OCI-LY1 (cell line): ENCODE data around the gene SLC25A4.
A peak's percentile ranks its signal among the peaks of the same experiment; 100 is the strongest.

Experiments
- H2AFZ ChIP-seq: fragments of 200-600 bp; sonication (generic), shearing (Covaris generic); 2 replicates; pipeline ENCODE4 v1.6.0; 2014; ENCODE audit warnings: antibody characterized with exemption, mild to moderate bottlenecking, low read length
- H3F3A ChIP-seq: fragments of 200-600 bp; sonication (generic), shearing (Covaris generic); 2 replicates; pipeline ENCODE4 v1.6.0; 2014; ENCODE audit warnings: mild to moderate bottlenecking, antibody characterized with exemption, low read length, moderate library complexity; ENCODE audit not compliant: insufficient read depth
- H3K27ac ChIP-seq: fragments of 200-600 bp; sonication (generic); 2 replicates; pipeline ENCODE4 v1.5.1; 2014; ENCODE audit warnings: low read length, mixed run types, mild to moderate bottlenecking, low read depth; ENCODE audit not compliant: poor library complexity, severe bottlenecking
- H3K27me3 ChIP-seq: fragments of 200-600 bp; sonication (generic); 2 replicates; pipeline ENCODE4 v1.6.0; 2014; ENCODE audit warnings: antibody characterized with exemption, mild to moderate bottlenecking, low read length, moderate library complexity; ENCODE audit not compliant: insufficient read depth
- H3K36me3 ChIP-seq: fragments of 200-600 bp; sonication (generic); 2 replicates; pipeline ENCODE4 v1.6.1; 2014; ENCODE audit warnings: mild to moderate bottlenecking, antibody characterized with exemption, low read length, moderate library complexity, mixed read lengths; ENCODE audit not compliant: insufficient read depth
- H3K4me1 ChIP-seq: fragments of 200-600 bp; sonication (generic); 2 replicates; pipeline ENCODE4 v1.5.1; 2014; ENCODE audit warnings: mild to moderate bottlenecking, low read length, moderate library complexity; ENCODE audit not compliant: insufficient read depth, severe bottlenecking
- H3K4me2 ChIP-seq: fragments of 200-600 bp; sonication (generic), shearing (Covaris generic); 2 replicates; pipeline ENCODE4 v1.6.1; 2014; ENCODE audit warnings: low read length
- H3K4me3 ChIP-seq: fragments of 200-600 bp; sonication (generic); 2 replicates; pipeline ENCODE4 v1.5.1; 2014; ENCODE audit warnings: low read length, low read depth, mild to moderate bottlenecking, mixed read lengths; ENCODE audit not compliant: poor library complexity, severe bottlenecking
- H3K79me2 ChIP-seq: fragments of 200-600 bp; shearing (Covaris generic); 2 replicates; pipeline ENCODE4 v1.6.1; 2016; ENCODE audit warnings: mixed run types, low read length, mixed read lengths; ENCODE audit not compliant: insufficient read depth
- H3K9ac ChIP-seq: fragments of 200-600 bp; sonication (generic), shearing (Covaris generic); 2 replicates; pipeline ENCODE4 v1.6.1; 2014; ENCODE audit warnings: mild to moderate bottlenecking, low read length, mixed read lengths
- H3K9me2 ChIP-seq: fragments of 200-600 bp; sonication (generic), shearing (Covaris generic); 2 replicates; pipeline ENCODE4 v1.6.1; 2014; ENCODE audit warnings: low read depth, mild to moderate bottlenecking, low read length, mixed read lengths
- H3K9me3 ChIP-seq: fragments of 200-600 bp; shearing (Covaris generic); 2 replicates; pipeline ENCODE4 v1.6.1; 2014; ENCODE audit warnings: low read length, mixed read lengths
- H4K20me1 ChIP-seq: fragments of 200-600 bp; sonication (generic), shearing (Covaris generic); 2 replicates; pipeline ENCODE4 v1.6.0; 2016; ENCODE audit warnings: mild to moderate bottlenecking, low read length; ENCODE audit not compliant: insufficient read depth
- CTCF ChIP-seq: fragments of 200-600 bp; sonication (generic), shearing (Covaris generic); IDR thresholded peaks from 2 replicates; pipeline ENCODE4 v1.5.1; 2017; ENCODE audit warnings: mild to moderate bottlenecking, antibody characterized with exemption, low read length, moderate library complexity, mixed read lengths
- EZH2 ChIP-seq: fragments of 200-600 bp; sonication (generic), shearing (Covaris generic); IDR thresholded peaks from 2 replicates; pipeline ENCODE4 v1.8.0; 2017; ENCODE audit warnings: borderline replicate concordance, mixed run types, mild to moderate bottlenecking, antibody characterized with exemption, low read length, moderate library complexity, mixed read lengths

SLC25A4 gene

GRCh38 chr4:185142912-185143600, at the start of gene SLC25A4:
SLC25A4 (plus strand) TSS chr4:185143266; CDS start chr4:185143373, 107 bp downstream.
- peak; percentile 43 for TF ChIP-seq CTCF
- TF ChIP-seq EZH2, result no peak
- peak within 1 kb of the TSS; percentile 80 for H3K4me3 ChIP-seq
- H3K9me3 ChIP-seq, result no peaks in the 10 kb centered on the region
- H3K9me2 ChIP-seq, result no peaks in the 10 kb centered on the region
- H3F3A ChIP-seq, result no peaks in the 10 kb centered on the region
- peak within 1 kb of the TSS; percentile 66 for H3K9ac ChIP-seq
- H3K27me3 ChIP-seq, result no peaks in the 10 kb centered on the region
- H3K4me2 ChIP-seq, result peak within 1 kb of the TSS; percentile 82
- peaks cover 19% of the 10 kb centered on the region for H3K4me1 ChIP-seq
- H3K79me2 ChIP-seq, result peaks cover 7% of the 10 kb centered on the region; the same call in 1 of the 2 replicates
- H3K27ac ChIP-seq, result no peak within 1 kb of the TSS
- H3K36me3 ChIP-seq, result peaks cover 30% of the 10 kb centered on the region; the same call in 1 of the 2 replicates
- H4K20me1 ChIP-seq, result no peaks in the 10 kb centered on the region
- H2AFZ ChIP-seq, result peak within 1 kb of the TSS; percentile 36

GRCh38 chr4:185093603-185094002, 49.5 kb upstream of the SLC25A4 start:
- no peaks in the 10 kb centered on the region for H3K9me2 ChIP-seq
- H3K36me3 ChIP-seq, result no peaks in the 10 kb centered on the region
- no peak overlapping the region for H2AFZ ChIP-seq
- H3K27ac ChIP-seq, result no peak overlapping the region
- TF ChIP-seq EZH2, result no peak
- no peak for TF ChIP-seq CTCF
- no peak overlapping the region for H3K4me2 ChIP-seq
- no peaks in the 10 kb centered on the region for H4K20me1 ChIP-seq
- no peaks in the 10 kb centered on the region for H3K9me3 ChIP-seq
- H3K9ac ChIP-seq, result no peak overlapping the region
- no peak overlapping the region for H3K4me3 ChIP-seq
- no peaks in the 10 kb centered on the region for H3K4me1 ChIP-seq
- H3K79me2 ChIP-seq, result no peaks in the 10 kb centered on the region
- no peaks in the 10 kb centered on the region for H3K27me3 ChIP-seq
- H3F3A ChIP-seq, result no peaks in the 10 kb centered on the region

GRCh38 chr4:185096032-185096653, 46.9 kb upstream of the SLC25A4 start:
- no peaks in the 10 kb centered on the region for H3K4me1 ChIP-seq
- no peak overlapping the region for H3K4me2 ChIP-seq
- no peaks in the 10 kb centered on the region for H3K9me3 ChIP-seq
- no peaks in the 10 kb centered on the region for H3K79me2 ChIP-seq
- H3K4me3 ChIP-seq, result no peak overlapping the region
- no peaks in the 10 kb centered on the region for H3F3A ChIP-seq
- H3K36me3 ChIP-seq, result no peaks in the 10 kb centered on the region
- no peaks in the 10 kb centered on the region for H3K9me2 ChIP-seq
- no peak overlapping the region for H3K9ac ChIP-seq
- no peak overlapping the region for H3K27ac ChIP-seq
- TF ChIP-seq CTCF (peak; percentile 70), EZH2 (no peak)
- H2AFZ ChIP-seq, result no peak overlapping the region
- H4K20me1 ChIP-seq, result no peaks in the 10 kb centered on the region
- H3K27me3 ChIP-seq, result no peaks in the 10 kb centered on the region
